Retina (tissue), 1 donor: ENCODE results near the gene AIP.

ENCODE experiments used
- DNase-seq: peaks from one replicate; pipeline ENCODE4 v3.0.0-alpha.2; 2016

The AIP gene

GRCh38 chr11:67482827-67483798 is at the start of gene AIP:
AIP (plus strand) TSS chr11:67483026; CDS start chr11:67483159, 133 bp downstream.
- DNase-seq: peak; percentile 99

- DNase-seq: no peak
Measured at GRCh38 chr11:67433536-67434394, 49.1 kb upstream of the AIP start.

- no peak for DNase-seq
Measured at GRCh38 chr11:67434395-67434881, 48.4 kb upstream of the AIP start.

- DNase-seq: no peak
Measured at GRCh38 chr11:67435031-67435726, 47.6 kb upstream of the AIP start.

GRCh38 chr11:67435727-67436458 is 46.9 kb upstream of the AIP start:
- no peak for DNase-seq

- DNase-seq: no peak
Measured at GRCh38 chr11:67436459-67437081, 46.3 kb upstream of the AIP start.

DNA sequence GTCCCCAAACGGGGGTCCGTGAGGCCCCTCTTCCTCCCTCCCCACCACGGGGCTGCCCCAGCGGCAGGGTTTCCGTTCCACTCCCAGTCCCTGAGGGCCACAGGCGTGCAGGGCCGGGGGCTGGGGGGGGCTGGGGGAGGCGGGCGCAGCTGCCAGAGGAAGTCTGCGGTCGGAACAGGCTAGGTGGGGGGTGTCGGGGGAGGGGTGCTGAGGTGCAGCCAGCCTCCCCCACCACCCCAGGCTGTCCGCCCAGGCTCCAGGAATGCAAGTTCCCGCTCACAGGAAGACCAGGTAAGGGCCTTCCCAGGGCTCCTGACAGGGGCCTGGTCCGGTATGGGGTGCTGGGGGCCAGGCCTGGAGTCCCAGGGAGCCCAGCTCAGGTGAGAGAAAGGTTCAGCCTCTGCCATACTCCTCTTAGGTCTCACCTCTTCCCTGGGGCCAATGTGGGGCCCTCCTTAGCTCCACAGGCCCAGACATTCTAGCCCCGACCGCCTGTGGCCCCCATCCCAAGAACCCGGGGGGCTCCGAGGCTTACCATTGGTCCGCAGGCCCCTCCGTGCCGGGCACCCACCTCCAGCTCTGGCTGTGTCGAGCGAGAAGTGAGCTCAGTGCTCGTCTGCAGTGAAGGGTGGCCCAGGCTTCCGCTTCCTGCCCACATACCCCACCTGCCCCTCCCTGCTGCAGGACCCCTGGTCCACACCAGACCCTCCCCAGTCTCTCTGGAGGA is 45.6 kb upstream of the AIP start, which contains the start of gene PTPRCAP:
TSS of gene PTPRCAP (minus strand) at position 601 of the 727 bp plus-strand sequence. CDS start at position 538, 63 bp downstream.
- DNase-seq: no peak

GRCh38 chr11:67437809-67438157 is 45.0 kb upstream of the AIP start:
- DNase-seq: no peak

- DNase-seq: no peak
Measured at GRCh38 chr11:67438158-67438902, 44.5 kb upstream of the AIP start.

DNA sequence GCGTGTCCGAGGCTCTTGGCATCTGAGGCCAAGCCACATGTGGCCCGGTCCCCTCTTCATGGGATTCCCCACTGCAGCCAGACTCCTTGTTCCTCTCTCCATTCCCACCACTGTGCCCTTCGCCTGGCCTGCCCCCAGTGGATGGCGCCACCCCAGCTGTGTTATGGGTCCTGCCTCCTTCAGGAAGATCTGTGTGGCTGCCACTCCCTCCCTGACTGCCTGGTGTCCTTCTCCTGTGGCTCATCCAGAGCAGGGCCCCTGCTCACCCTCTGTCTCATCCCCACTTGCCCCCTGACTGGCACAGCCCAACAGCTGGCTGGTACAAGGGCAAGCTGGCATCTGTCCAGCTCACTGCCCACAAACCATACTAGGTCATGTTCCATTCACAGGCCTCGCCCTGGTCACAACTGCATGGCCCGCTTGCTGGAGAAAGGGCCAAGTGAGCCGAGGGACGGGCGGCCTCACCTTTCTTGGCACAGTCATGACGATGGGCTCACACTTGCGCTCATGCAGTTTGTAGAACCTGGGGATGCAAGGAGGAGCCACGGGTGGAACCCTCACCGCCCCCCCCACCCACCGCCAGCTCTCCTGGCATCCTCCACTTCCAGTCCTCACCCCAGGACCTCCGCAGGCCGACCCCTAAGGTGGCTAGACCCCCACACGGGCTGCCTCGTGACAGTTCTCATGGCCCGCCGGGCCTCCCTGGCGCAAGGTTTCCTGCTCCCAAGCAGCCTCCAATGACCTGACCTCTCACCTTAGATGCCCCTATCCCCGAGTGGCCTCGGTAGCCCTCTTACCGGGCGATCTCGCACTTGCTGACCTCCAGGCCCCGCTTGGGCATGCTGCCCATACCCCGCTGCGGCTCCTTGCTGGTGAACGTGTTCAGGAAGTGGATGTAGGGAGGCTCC is 43.3 kb upstream of the AIP start:
- no peak for DNase-seq

DNA sequence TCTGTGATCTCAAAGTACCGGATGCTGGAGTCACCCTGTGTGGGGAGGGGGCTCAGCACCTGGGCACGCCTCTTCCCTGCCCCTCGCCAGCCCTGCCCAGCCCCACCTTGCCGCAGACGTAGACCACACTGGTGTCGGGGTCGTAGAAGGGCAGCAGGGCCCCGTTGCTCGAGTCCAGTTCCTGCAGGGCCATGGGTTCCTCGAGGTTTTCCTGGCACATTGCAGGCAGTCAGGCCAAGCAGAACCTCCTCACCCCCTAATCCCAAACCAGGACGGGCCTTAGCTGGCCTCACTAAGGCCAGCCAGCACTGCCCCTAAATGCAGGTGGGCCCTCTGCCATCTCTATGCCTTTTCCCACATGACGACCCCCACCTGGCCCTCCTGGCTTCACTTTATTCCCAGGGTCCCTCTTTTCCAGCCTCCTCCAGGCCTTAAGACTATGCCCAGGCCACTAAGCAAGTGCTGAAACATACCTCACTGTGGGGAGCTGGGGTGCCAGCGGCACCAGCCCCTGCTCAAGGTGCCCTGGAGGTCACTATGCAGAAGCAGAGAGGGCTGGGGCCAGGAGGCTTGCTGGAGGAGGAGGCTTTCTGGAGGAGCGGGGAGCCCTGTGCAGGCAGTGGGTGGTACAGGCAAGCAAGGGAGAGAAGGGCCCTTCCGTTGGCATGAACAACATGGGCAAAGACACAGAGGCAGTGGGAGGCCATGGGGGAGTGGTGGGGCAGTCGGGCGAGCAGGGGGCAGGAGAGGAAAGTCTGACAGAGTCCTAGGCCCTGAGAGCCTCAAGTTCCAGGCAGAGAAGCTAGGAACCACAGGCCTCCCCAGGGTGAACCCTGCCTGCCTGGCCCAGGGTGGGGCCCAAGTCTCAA is 42.4 kb upstream of the AIP start:
- DNase-seq: no peak

DNA sequence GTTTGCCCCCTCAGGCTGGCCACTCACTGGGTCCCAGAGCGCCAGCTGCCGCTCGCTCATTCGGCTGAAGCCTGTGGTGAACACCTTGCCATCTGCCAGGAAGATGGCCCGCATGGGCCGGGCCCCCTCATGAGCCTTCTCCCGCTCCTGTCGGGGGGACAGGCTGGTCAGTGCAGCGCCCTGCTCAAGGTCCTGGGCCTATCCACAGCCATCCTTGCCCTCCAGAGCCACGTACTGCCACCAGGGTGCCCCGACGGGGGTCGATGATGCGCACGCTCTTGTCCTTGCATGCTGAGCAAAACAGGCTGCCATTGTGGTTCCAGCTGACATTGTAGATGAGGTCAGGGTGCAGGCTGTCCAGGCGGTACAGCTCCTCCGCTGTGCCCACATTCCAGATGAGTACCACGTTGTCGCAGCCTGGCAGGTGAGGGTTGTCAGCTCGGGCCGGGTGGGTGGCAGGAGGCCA is 41.7 kb upstream of the AIP start:
- DNase-seq: no peak

- DNase-seq: no peak
Measured at GRCh38 chr11:67441731-67442351, 41.0 kb upstream of the AIP start.

GRCh38 chr11:67442504-67443404 is 40.1 kb upstream of the AIP start:
- peak; percentile 41 for DNase-seq

DNA sequence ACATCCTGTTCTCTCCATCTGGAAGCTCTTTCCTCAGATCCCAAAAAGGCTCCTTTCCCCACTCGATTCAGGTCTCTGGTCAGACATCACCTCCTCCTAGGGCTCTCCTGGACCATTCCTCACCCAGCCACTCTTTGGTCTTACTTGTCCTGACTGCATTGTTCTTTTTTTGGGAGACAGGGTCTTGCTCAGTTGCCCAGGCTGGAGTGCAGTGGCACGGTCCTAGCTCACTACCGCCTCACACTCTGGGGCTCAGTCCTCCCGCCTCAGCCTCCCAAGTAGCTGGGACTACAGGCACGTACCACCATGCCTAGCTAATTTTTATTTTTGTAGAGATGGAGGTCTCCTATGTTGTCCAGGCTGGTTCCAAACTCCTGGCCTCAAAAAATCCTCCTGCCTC is 37.3 kb upstream of the AIP start:
- DNase-seq: no peak

DNA sequence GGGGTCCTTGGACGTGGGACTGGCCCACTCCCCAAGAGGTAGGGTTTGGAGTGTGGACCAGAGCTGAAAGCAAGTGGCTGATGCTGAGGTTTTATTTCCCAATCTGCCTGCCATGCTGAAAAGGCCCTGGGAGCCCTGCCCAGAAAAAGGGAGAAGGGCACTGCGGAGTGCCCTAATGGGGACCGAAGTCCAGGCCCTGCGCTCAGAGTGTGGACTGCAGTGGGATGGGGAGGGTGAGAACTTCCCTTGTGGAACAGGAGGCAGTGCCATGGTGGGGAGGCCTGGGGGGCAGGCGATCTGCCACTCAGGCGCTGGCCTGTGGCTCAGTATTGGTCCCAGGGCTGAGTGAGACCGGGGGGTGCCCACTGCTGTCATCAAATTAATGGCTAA is 34.6 kb upstream of the AIP start:
- DNase-seq: no peak
